ENCODE measurements around the gene LEMD3. TPM values are rescaled to one million over a fixed set of nuclear protein-coding genes. Genes with fewer than 3 reads are reported as not detected.

Gene LEMD3
- total RNA-seq, 4 donors from 2014 or later = 35.6 to 75.9 (median 41.9) TPM

DNA sequence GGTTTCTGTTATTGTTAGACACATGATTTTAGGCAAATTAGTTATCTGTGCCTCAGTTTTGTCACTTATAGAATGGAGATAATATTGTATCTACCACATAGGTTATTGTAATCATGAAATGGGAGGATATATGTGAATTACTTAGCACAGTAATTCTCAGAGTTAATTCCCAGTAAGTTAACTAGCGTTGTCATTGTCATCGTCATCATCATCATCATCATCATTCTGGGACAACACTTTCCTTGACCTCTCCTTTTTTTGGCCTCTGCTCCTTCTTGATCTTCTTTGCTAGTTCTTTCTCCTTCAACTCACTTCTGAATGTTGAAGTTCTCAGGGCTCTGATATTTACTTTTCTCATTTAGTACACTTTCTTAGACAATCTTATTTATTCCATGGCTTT, 122.9 kb downstream of the LEMD3 start:
- Histone ChIP-seq H3K27ac (no peak overlapping the region), H3K36me3 (no peaks in the 10 kb centered on the region), H3K27me3 (no peaks in the 10 kb centered on the region), H3K4me3 (no peak overlapping the region), H3K9me3 (no peaks in the 10 kb centered on the region), H3K4me1 (no peaks in the 10 kb centered on the region)
- DNase-seq = no peak
- TF ChIP-seq, protein P1, sequence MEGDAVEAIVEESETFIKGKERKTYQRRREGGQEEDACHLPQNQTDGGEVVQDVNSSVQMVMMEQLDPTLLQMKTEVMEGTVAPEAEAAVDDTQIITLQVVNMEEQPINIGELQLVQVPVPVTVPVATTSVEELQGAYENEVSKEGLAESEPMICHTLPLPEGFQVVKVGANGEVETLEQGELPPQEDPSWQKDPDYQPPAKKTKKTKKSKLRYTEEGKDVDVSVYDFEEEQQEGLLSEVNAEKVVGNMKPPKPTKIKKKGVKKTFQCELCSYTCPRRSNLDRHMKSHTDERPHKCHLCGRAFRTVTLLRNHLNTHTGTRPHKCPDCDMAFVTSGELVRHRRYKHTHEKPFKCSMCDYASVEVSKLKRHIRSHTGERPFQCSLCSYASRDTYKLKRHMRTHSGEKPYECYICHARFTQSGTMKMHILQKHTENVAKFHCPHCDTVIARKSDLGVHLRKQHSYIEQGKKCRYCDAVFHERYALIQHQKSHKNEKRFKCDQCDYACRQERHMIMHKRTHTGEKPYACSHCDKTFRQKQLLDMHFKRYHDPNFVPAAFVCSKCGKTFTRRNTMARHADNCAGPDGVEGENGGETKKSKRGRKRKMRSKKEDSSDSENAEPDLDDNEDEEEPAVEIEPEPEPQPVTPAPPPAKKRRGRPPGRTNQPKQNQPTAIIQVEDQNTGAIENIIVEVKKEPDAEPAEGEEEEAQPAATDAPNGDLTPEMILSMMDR (IDR thresholded peaks at IDR 0.05) = no peak
- TF ChIP-seq POLR2A (IDR thresholded peaks at IDR 0.05) = no peak
- intact Hi-C loops (cut with DNase I; ENCODE audit: low total_unique reads) = no loop called here

DNA sequence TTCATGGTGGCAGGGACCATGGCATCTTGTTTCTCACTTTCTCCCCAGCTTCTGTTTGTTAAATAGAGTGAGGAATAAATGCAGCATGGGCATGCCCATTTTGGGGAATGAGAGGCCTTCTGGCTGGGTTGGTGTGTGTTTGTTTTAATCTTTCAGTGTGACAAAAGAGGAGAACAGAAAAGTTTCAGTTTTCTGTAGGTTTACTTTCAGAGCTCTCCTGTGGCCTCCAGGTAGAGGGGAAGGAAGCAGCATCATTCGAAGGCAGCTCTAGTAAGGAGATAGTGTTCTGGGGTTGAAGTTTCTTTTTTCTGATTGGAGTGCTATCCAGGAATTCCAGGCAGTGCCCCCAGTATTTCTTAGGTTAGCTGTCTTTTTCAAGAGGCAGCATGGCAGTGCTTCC, 124.4 kb downstream of the LEMD3 start:
- H3K4me3 ChIP-seq = no peak overlapping the region

DNA sequence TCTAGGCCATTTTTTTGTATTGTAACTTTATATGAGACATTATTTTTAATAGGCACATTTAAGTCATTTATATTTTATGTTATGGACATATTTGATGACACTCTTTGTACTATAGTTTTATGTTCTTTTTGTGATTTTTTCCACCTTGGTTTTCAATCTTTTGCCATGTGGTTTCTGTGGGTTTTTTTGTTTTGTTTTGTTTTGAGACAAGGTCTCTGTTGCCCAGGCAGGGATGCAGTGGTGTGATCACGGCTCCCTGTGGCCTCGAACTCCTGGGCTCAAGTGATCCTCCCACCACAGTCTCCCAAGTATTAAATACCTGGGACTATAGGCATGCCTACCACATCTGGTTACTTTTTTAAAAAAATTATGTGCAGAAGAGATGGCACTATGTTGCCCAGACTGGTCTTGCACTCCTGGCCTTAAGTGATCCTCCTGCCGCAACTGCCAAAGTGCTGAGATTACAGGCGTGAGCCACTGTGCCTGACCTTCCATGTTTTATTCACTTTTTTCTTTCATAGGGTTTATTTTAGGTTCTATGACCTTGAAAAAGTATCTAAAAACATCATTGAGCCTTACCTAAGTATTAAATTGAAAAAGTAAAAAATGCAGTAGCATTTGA, 125.4 kb downstream of the LEMD3 start:
- intact Hi-C loops (cut with DNase I; ENCODE audit: low total_unique reads) = no loop called here
- no peaks in the 10 kb centered on the region for H3K27me3 ChIP-seq
- no peaks in the 10 kb centered on the region for H3K4me1 ChIP-seq
- no peaks in the 10 kb centered on the region for H3K9me3 ChIP-seq
- TF ChIP-seq, protein P1 (IDR thresholded peaks at IDR 0.05) = no peak
- TF ChIP-seq POLR2A (IDR thresholded peaks at IDR 0.05) = no peak
- H3K27ac ChIP-seq = no peak overlapping the region
- no peak overlapping the region for H3K4me3 ChIP-seq
- no peaks in the 10 kb centered on the region for H3K36me3 ChIP-seq
- DNase-seq = no peak

More for the DNA sequence above, 124.4 kb downstream of the LEMD3 start:
- Histone ChIP-seq H3K27me3 (no peaks in the 10 kb centered on the region), H3K4me1 (no peaks in the 10 kb centered on the region), H3K9me3 (no peaks in the 10 kb centered on the region), H3K27ac (no peak overlapping the region), H3K36me3 (no peaks in the 10 kb centered on the region)
- no peak for DNase-seq
- intact Hi-C loops (cut with DNase I; ENCODE audit: low total_unique reads) = no loop called here
- no peak for TF ChIP-seq POLR2A (IDR thresholded peaks at IDR 0.05)
- TF ChIP-seq, protein P1 (IDR thresholded peaks at IDR 0.05) = no peak

DNA sequence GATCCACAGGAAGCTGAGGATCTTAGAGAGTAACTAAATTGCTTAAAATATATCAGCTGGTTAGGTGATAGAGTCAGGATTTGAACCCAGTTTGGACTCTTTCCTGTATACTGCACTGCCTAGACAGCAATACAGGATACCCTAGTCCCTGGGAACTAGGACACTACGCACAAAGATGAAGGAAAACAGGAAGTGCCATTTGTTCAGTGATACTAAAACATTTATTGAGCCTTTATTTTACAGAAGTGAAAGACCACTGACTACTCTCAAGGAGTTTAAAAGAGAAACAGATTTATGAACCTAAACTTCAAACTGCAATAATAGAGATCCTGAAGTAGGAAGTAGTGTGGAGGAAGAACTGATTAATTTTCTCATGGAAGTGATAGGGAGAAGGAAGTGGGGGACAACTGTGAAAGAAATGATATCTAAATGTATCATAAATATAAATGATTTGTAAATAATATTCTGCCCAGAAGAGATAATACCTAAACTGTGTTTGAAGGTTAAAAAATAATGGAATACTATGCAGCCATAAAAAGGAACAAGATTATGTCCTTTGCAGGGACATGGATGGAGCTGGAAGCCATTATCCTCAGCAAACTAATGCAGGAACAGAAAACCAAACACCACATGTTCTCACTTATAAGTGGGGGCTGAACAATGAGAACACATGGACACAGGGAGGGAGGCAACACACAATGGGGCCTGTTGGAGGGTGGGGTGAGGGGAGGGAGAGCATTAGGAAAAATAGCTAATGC, 127.3 kb downstream of the LEMD3 start:
- no peaks in the 10 kb centered on the region for H3K27me3 ChIP-seq

More for the DNA sequence above, 127.3 kb downstream of the LEMD3 start:
- no peaks in the 10 kb centered on the region for H3K36me3 ChIP-seq
- intact Hi-C loops (cut with DNase I; ENCODE audit: low total_unique reads) = no loop called here
- H3K4me1 ChIP-seq = no peaks in the 10 kb centered on the region
- H3K4me3 ChIP-seq = no peak overlapping the region
- H3K27ac ChIP-seq = no peak overlapping the region
- H3K9me3 ChIP-seq = no peaks in the 10 kb centered on the region
- no peak for TF ChIP-seq POLR2A (IDR thresholded peaks at IDR 0.05)
- TF ChIP-seq, protein P1 (IDR thresholded peaks at IDR 0.05) = no peak
- no peak for DNase-seq

Other genes with a start within 250 kb of the LEMD3 start
- gene WIF1, start 48.3 kb upstream of the LEMD3 start, total RNA-seq = 1 to 10 TPM in 1 of 4 donors, not detected in 3; 7.7 TPM
- 100 to 1,000 TPM in 2 of 4 donors, 10 to 100 TPM in 2; 53.8 to 126 (median 95.2) TPM for gene MSRB3, start 109.1 kb downstream of the LEMD3 start, total RNA-seq

Measured in uterus (tissue), 4 donors.